HG02571 (cell line): ENCODE measurements around the gene DUSP11.
"Not testable (repeated sequence)": the region's sequence is repeated elsewhere in the genome, so short reads cannot be mapped to it uniquely, and the experiment has no call there.

ENCODE experiments used
- ATAC-seq: cut with Tn5 transposase; IDR thresholded peaks from one replicate; pipeline ENCODE4 v1.9.1; 2021; ENCODE audit warnings: mild to moderate bottlenecking, moderate library complexity; ENCODE audit not compliant: unreplicated experiment

Gene DUSP11

DNA sequence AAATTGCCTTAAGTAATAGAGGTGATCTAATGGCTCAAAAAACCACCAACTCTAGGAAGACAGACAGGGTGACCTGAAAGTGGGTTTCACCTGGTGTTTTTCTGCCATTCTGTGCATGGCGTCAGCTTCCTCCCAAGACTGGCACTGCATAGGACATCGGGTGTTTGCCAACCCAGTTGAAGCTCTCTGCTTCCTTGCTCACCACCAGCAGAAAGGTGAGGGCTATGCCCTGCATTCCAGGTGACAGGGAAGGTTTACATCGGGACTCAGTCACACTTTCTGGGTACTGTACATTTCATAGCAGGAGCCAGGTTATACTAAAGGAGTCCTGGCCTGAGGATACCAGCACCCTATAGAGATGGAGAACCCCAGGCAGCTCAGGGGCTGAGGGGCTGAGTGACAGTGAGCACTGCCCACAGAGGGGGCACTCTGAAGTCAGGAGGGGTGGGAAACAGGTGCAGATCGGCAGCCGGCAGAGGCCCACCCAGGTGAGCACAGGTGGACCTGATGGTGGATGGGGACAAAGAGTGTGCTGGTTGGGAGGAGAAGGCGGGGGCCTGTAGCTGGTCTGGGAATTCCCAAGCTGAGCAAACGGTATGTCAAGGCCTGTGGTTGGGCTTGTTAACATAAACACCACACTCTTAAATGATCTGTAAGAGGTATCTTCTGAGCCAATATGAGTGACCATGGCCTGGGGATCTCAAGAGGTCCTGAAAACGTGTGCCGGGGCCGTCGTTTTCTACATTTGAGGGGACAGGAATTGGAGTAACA lies 60.9 kb downstream of the DUSP11 start:
- ATAC-seq = no peak

DNA sequence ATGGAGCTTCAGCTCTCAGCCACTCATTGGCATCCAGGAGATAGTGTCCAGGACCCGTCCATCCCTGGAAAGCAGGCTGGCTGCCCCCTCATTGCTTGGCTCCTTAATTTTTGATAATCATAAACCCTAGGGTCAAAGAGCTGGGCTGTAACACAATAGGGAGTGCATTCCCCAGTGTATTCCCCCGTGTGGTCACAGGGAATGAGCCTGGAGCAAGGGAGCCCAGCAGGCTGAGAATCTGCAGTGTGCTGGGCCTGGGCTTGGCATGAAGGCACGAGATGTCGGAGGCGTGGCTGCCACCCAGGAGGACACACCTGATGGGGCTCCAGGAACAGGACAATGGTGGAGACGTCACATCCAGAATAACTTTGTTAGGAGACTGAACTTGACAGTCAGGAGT lies 61.5 kb downstream of the DUSP11 start:
- no peak for ATAC-seq

DNA sequence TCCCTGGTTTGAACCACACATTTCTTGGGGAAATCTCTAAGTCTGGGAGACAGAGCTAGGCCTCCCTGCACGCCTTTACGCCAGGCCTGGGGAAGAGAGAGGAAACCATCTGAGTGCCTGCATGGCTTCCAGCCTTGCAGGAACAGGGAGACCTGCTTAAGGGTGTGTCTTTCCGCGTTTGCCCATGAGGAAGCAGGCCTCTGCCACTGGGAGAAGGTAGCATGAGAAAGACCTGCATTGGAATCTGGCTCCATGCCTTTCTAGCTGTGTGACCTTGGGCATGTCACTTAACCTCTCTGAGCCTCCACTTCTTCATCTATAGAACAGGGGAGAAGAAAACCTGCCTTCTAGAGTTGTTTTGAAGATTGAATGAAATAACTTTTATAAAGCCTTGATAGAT lies 62.2 kb downstream of the DUSP11 start:
- ATAC-seq = not testable (repeated sequence)

DNA sequence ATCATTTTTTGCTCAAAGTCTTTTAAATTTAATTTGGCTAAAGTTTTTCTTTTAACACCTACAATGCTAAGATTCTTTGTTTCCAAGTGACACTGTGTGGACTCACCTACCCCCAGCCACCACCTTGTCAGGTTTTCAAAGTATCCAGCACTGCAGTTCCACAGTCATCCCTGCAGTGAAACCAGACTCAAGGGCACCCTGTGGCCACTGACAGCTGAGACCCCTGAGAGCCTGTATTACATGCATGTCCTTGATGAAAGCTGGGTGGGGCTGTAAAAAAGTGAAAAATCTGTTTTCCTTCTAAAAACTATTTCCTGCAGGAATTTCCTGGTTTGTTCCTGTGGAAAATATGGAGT lies 62.7 kb downstream of the DUSP11 start:
- ATAC-seq = no peak

DNA sequence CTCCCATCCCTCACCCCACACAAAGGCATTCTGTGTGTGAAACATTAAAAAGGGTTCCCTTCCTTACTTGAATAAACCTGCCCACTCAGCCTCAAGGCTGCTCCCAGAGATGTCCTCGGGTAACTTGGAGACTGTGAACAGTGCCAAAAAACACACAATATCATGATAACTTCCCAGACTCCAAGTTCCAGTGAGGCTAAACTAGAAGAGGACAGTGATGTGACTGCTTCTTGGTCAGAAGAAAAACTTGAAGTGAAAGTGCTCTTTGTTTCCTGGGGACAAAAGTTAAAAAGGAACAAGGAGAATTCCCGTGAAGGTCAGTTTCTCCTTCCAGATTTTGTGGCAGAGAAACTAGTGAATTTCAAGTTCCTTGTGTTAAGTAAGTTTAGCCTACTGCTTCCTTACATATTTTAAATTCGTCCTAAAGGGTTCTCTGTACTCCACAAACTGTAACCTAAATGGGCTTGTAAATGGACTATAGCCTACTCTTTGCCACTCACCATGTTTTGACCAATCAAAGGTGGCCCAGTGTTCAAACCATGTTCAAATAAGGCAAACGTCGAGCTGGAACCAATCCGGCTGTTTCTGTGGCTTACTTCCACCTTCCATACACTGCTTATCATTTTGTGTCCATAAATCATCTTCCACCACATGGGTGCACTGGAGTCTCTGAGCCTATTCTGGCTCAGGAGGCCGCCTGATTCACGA lies 63.2 kb downstream of the DUSP11 start:
- no peak for ATAC-seq

DNA sequence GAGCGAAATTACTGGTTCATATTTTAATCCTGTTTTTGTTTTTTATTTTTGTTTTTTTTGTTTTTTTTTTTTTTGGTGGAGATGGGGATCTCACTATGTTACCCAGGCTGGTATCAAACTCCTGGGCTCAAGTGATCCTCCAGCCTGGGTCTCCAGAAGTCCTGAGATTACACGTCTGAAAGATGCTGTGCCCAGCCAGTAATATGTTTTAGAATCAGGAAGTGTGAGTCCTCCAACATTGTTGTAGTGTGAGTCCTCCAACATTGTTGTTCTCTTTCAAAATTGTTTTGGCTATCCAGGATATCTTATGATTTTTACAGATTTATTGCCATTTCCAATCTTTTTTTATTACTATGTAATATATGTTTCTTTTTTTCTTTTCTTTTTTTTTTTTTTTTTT lies 65.8 kb downstream of the DUSP11 start:
- ATAC-seq = no peak
